Activated CD8-positive, alpha-beta T cell treated with anti-CD3 and anti-CD28 coated beads for 36 hours (primary cell): ENCODE results near the gene SLC12A6. TPM values are rescaled to one million over a fixed set of nuclear protein-coding genes. Genes with fewer than 3 reads are reported as not detected.

ENCODE experiments used
- ATAC-seq: fragments of 200-7000 bp; cut with Tn5 transposase; one replicate; pipeline ENCODE4 v1.10.0; 2021; ENCODE audit warnings: mild to moderate bottlenecking, moderate library complexity
- CTCF ChIA-PET: fragments of 350-600 bp; sonication (Branson Sonifier 250); formaldehyde crosslinking; loops from one replicate; lab custom pipeline; 2021; ENCODE audit warnings: antibody characterized with exemption; lab: Charles Lee
- POLR2A ChIA-PET: fragments of 350-600 bp; sonication (Branson Sonifier 250); formaldehyde crosslinking; loops from one replicate; lab custom pipeline; 2021; ENCODE audit warnings: antibody characterized with exemption; lab: Charles Lee
- DNase-seq: peaks from one replicate; pipeline ENCODE4 v3.0.0-alpha.2; 2020
- H3K27ac Mint-ChIP-seq: one replicate; pipeline ENCODE4 v1.8.0; 2021; ENCODE audit warnings: mild to moderate bottlenecking, mixed read lengths
- H3K27me3 Mint-ChIP-seq: one replicate; pipeline ENCODE4 v1.8.0; 2021; ENCODE audit warnings: mixed read lengths
- H3K36me3 Mint-ChIP-seq: one replicate; pipeline ENCODE4 v1.8.0; 2021; ENCODE audit warnings: low read depth, mixed read lengths
- H3K4me1 Mint-ChIP-seq: one replicate; pipeline ENCODE4 v1.8.0; 2021; ENCODE audit warnings: low read depth, mixed read lengths
- H3K4me3 Mint-ChIP-seq: one replicate; pipeline ENCODE4 v1.8.0; 2021; ENCODE audit warnings: mild to moderate bottlenecking, moderate library complexity, mixed read lengths
- H3K9me3 Mint-ChIP-seq: one replicate; pipeline ENCODE4 v1.8.0; 2021; ENCODE audit warnings: mixed read lengths
- intact Hi-C: fragments of 100-400 bp; cut with micrococcal nuclease; formaldehyde crosslinking; loops from one replicate; pipeline ENCODE4 v1.10.0; 2022
- total RNA-seq, 2 experiments: library from RNA; stranded (reverse); gene quantifications; one replicate each; pipeline ENCODE4 v1.2.3, GENCODE V29; 2021
- TF ChIP-seq, protein P1 (sequence below): fragments of 200-600 bp; IDR thresholded peaks from one replicate; pipeline ENCODE4 v1.8.0; 2022; ENCODE audit warnings: antibody characterized with exemption, mild to moderate bottlenecking

SLC12A6 gene
- total RNA-seq, 2 experiments from 2014 or later: 22.2 to 24.8 TPM

DNA sequence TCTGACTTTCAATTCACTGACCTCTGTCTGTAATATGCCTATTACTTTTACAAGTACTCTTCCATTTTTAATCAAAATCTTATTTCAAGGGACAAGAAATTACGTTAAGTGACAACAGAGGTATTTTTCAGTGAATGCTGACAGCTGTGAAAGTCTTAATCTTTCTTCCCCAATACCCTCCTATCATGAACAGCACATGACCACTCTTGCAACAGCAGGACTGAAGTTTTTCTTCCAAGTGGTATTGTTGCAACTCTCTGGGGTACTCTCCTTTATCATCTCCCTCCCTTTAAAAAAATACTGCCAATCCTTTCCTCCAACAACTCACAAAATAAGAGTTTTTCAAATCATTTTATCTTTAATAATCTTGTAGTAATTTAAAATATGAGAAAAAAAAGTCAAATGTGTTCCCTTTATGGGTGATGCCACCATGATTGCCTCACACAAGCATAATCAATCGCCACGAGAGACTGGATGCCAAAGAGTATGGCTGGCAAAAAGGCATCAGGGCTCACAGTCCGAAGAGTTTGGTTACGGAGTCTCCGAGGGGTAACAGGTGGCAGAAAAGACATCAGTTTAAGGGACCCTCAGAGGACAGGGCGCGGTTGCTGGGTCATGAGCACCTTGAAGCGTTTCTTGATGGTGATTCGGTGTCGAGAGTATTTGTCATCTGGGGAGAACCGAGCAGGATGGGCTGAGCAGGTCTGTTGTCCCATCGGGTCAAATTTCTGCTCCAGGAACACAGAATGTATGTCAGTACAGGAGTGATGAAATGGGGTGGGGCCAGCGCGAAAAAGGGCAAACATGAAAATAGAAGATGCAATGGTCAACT lies 4.0 kb upstream of the SLC12A6 start:
- Mint-ChIP-seq H3K27ac (peak overlapping the region; percentile 82), H3K27me3 (no peaks in the 10 kb centered on the region), H3K36me3 (peaks cover 26% of the 10 kb centered on the region), H3K9me3 (no peaks in the 10 kb centered on the region), H3K4me1 (peaks cover 28% of the 10 kb centered on the region), H3K4me3 (no peak overlapping the region)
- POLR2A ChIA-PET: no interaction called here
- CTCF ChIA-PET: interaction anchor here (0.7 to 3.1 kb wide), 7 partner anchors 8 to 100 kb away, joined by 3 to 40 read pairs (median 8); partner anchors contain the start of genes GOLGA8A and LPCAT4
- TF ChIP-seq, protein P1, sequence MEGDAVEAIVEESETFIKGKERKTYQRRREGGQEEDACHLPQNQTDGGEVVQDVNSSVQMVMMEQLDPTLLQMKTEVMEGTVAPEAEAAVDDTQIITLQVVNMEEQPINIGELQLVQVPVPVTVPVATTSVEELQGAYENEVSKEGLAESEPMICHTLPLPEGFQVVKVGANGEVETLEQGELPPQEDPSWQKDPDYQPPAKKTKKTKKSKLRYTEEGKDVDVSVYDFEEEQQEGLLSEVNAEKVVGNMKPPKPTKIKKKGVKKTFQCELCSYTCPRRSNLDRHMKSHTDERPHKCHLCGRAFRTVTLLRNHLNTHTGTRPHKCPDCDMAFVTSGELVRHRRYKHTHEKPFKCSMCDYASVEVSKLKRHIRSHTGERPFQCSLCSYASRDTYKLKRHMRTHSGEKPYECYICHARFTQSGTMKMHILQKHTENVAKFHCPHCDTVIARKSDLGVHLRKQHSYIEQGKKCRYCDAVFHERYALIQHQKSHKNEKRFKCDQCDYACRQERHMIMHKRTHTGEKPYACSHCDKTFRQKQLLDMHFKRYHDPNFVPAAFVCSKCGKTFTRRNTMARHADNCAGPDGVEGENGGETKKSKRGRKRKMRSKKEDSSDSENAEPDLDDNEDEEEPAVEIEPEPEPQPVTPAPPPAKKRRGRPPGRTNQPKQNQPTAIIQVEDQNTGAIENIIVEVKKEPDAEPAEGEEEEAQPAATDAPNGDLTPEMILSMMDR: no peak
- intact Hi-C loops: no loop called here
- DNase-seq (no peak), ATAC-seq (no peak)

- Mint-ChIP-seq H3K9me3 (no peaks in the 10 kb centered on the region), H3K4me1 (peaks cover 35% of the 10 kb centered on the region), H3K27ac (peak overlapping the region; percentile 64), H3K36me3 (peaks cover 26% of the 10 kb centered on the region), H3K4me3 (peak overlapping the region; percentile 22), H3K27me3 (no peaks in the 10 kb centered on the region)
- ATAC-seq (no peak), DNase-seq (no peak)
- ChIA-PET CTCF (interaction anchor here (2.3 to 4.6 kb wide), 3 partner anchors 27 to 248 kb away, joined by 6 to 42 read pairs (median 15); partner anchors contain the start of gene LPCAT4), POLR2A (interaction anchor here (0.9 to 1.3 kb wide), 2 partner anchors 21 to 27 kb away, joined by 3 read pairs; partner anchors contain the start of gene LPCAT4)
- intact Hi-C loops: loop anchor here (10.0 kb wide), 1 partner anchor 245 kb away; the partner anchor contains the start of gene GOLGA8B
- TF ChIP-seq, protein P1: no peak
These were observed 2.4 kb upstream of the SLC12A6 start for GRCh38 chr15:34339946-34340345.

- ChIA-PET CTCF (interaction anchor here (1.5 to 4.6 kb wide), 6 partner anchors 8 to 249 kb away, joined by 3 to 42 read pairs (median 12); partner anchors contain the start of gene LPCAT4), POLR2A (interaction anchor here (3.0 kb wide), 1 partner anchor 10 kb away, joined by 18 read pairs; no protein-coding TSS in a partner anchor)
- DNase-seq (no peak), ATAC-seq (no peak)
- H3K4me1 Mint-ChIP-seq: peaks cover 46% of the 10 kb centered on the region
- H3K9me3 Mint-ChIP-seq: no peaks in the 10 kb centered on the region
- H3K4me3 Mint-ChIP-seq: peak overlapping the region; percentile 99
- no peak overlapping the region for H3K27ac Mint-ChIP-seq
- intact Hi-C loops: loop anchor here (10.0 kb wide), 1 partner anchor 246 kb away; the partner anchor contains the start of gene GOLGA8B
- no peaks in the 10 kb centered on the region for H3K27me3 Mint-ChIP-seq
- H3K36me3 Mint-ChIP-seq: peaks cover 27% of the 10 kb centered on the region
- TF ChIP-seq, protein P1: no peak
These were observed 766 bp upstream of the SLC12A6 start for GRCh38 chr15:34338347-34338746.

GRCh38 chr15:34336991-34337556 lies 507 bp downstream of the SLC12A6 start:
- Mint-ChIP-seq H3K9me3 (no peaks in the 10 kb centered on the region), H3K4me3 (peak overlapping the region; percentile 99), H3K4me1 (peaks cover 56% of the 10 kb centered on the region), H3K27ac (peak overlapping the region; percentile 95), H3K27me3 (no peaks in the 10 kb centered on the region), H3K36me3 (peaks cover 27% of the 10 kb centered on the region)
- DNase-seq (peak; percentile 54), ATAC-seq (peak; percentile 4)
- CTCF ChIA-PET: interaction anchor here (2.4 to 4.6 kb wide), 4 partner anchors 9 to 96 kb away, joined by 11 to 42 read pairs (median 14); partner anchors contain the start of gene LPCAT4
- POLR2A ChIA-PET: interaction anchor here (0.6 to 3.0 kb wide), 4 partner anchors 9 to 30 kb away, joined by 4 to 18 read pairs (median 4); partner anchors contain the start of gene LPCAT4
- intact Hi-C loops: loop anchor here (10.0 kb wide), 1 partner anchor 248 kb away; the partner anchor contains the start of gene GOLGA8B
- TF ChIP-seq, protein P1: no peak
